Activated T-helper 1 cell treated with anti-CD3 and anti-CD28 coated beads, Interleukin-12 subunit alpha, Interleukin-12 subunit beta, Interleukin-2, Interleukin-4 antibody, amounts not matched to agents 30 ng/mL and 10 ng/mL and 1 ng/mL, durations not matched to agents 14 hours and 24 hours and 36 hours (primary cell): ENCODE data around the gene SLA2. TPM values are rescaled to one million over a fixed set of nuclear protein-coding genes. Genes with fewer than 3 reads are reported as not detected.
"Not testable (repeated sequence)": the region's sequence is repeated elsewhere in the genome, so short reads cannot be mapped to it uniquely, and the experiment has no call there.

Source experiments
- DNase-seq: peaks from one replicate; pipeline ENCODE4 v3.0.0; 2021; ENCODE audit warnings: low spot score
- H3K27ac Mint-ChIP-seq: one replicate; pipeline ENCODE4 v1.8.0; 2021; ENCODE audit warnings: mild to moderate bottlenecking, mixed read lengths
- H3K27me3 Mint-ChIP-seq: one replicate; pipeline ENCODE4 v1.8.0; 2022; ENCODE audit warnings: mild to moderate bottlenecking, moderate library complexity, mixed read lengths; ENCODE audit not compliant: insufficient read depth
- H3K36me3 Mint-ChIP-seq: one replicate; pipeline ENCODE4 v1.8.0; 2021; ENCODE audit warnings: low read depth, mixed read lengths
- H3K4me1 Mint-ChIP-seq: one replicate; pipeline ENCODE4 v1.8.0; 2021; ENCODE audit warnings: low read depth, mixed read lengths
- H3K4me3 Mint-ChIP-seq: one replicate; pipeline ENCODE4 v1.8.0; 2021; ENCODE audit warnings: mild to moderate bottlenecking, moderate library complexity, mixed read lengths
- H3K9me3 Mint-ChIP-seq: one replicate; pipeline ENCODE4 v1.8.0; 2021; ENCODE audit warnings: mixed read lengths
- intact Hi-C: fragments of 100-400 bp; cut with micrococcal nuclease; formaldehyde crosslinking; loops from one replicate; pipeline ENCODE4 v1.15.1; 2024
- total RNA-seq: library from RNA; stranded (reverse); gene quantifications from 2 replicates; pipeline ENCODE4 v1.2.3, GENCODE V29; 2022

Gene SLA2
- total RNA-seq, 1 donor from 2014 or later, result 64.0 TPM

GRCh38 chr20:36623444-36623843 lies 22.6 kb downstream of the SLA2 start:
- H3K4me1 Mint-ChIP-seq, result peaks cover 40% of the 10 kb centered on the region
- intact Hi-C loops, result no loop called here
- H3K36me3 Mint-ChIP-seq, result peaks cover 34% of the 10 kb centered on the region
- H3K27ac Mint-ChIP-seq, result no peak overlapping the region
- H3K27me3 Mint-ChIP-seq, result no peaks in the 10 kb centered on the region
- H3K9me3 Mint-ChIP-seq, result no peaks in the 10 kb centered on the region
- no peak for DNase-seq
- H3K4me3 Mint-ChIP-seq, result no peak overlapping the region

GRCh38 chr20:36620917-36621316 lies 25.1 kb downstream of the SLA2 start:
- Mint-ChIP-seq H3K36me3 (peaks cover 27% of the 10 kb centered on the region), H3K9me3 (no peaks in the 10 kb centered on the region), H3K4me3 (no peak overlapping the region), H3K4me1 (peaks cover 27% of the 10 kb centered on the region), H3K27ac (no peak overlapping the region), H3K27me3 (no peaks in the 10 kb centered on the region)
- no peak for DNase-seq
- intact Hi-C loops, result no loop called here

GRCh38 chr20:36614781-36615557 lies 31.0 kb downstream of the SLA2 start:
- H3K36me3 Mint-ChIP-seq, result peaks cover 37% of the 10 kb centered on the region
- no peaks in the 10 kb centered on the region for H3K27me3 Mint-ChIP-seq
- H3K27ac Mint-ChIP-seq, result peak overlapping the region; percentile 44
- no peaks in the 10 kb centered on the region for H3K9me3 Mint-ChIP-seq
- no peak for DNase-seq
- H3K4me3 Mint-ChIP-seq, result no peak overlapping the region
- intact Hi-C loops, result loop anchor here (5.0 kb wide), 1 partner anchor 112 kb away; no protein-coding TSS in a partner anchor
- H3K4me1 Mint-ChIP-seq, result peaks cover 15% of the 10 kb centered on the region

GRCh38 chr20:36613974-36614373 lies 32.0 kb downstream of the SLA2 start:
- no peak overlapping the region for H3K4me3 Mint-ChIP-seq
- no peaks in the 10 kb centered on the region for H3K27me3 Mint-ChIP-seq
- H3K9me3 Mint-ChIP-seq, result no peaks in the 10 kb centered on the region
- peak overlapping the region; percentile 52 for H3K27ac Mint-ChIP-seq
- DNase-seq, result no peak
- intact Hi-C loops, result loop anchor here (2.0 to 5.0 kb wide), 2 partner anchors 31 to 113 kb away; no protein-coding TSS in a partner anchor
- H3K36me3 Mint-ChIP-seq, result peaks cover 42% of the 10 kb centered on the region
- H3K4me1 Mint-ChIP-seq, result peaks cover 15% of the 10 kb centered on the region

GRCh38 chr20:36611625-36612024 lies 34.4 kb downstream of the SLA2 start:
- H3K9me3 Mint-ChIP-seq, result no peaks in the 10 kb centered on the region
- H3K36me3 Mint-ChIP-seq, result peaks cover 54% of the 10 kb centered on the region
- H3K27me3 Mint-ChIP-seq, result no peaks in the 10 kb centered on the region
- no peak for DNase-seq
- peaks cover 27% of the 10 kb centered on the region for H3K4me1 Mint-ChIP-seq
- no peak overlapping the region for H3K27ac Mint-ChIP-seq
- no peak overlapping the region for H3K4me3 Mint-ChIP-seq
- intact Hi-C loops, result loop anchor here (1.0 to 5.0 kb wide), 4 partner anchors 33 to 163 kb away; no protein-coding TSS in a partner anchor

GRCh38 chr20:36608388-36608728 lies 37.6 kb downstream of the SLA2 start:
- H3K27ac Mint-ChIP-seq, DNase-seq, H3K27me3 Mint-ChIP-seq, H3K4me3 Mint-ChIP-seq, H3K9me3 Mint-ChIP-seq: not testable (repeated sequence)
- H3K36me3 Mint-ChIP-seq, result peaks cover 39% of the 10 kb centered on the region
- intact Hi-C loops, result loop anchor here (10.0 kb wide), 1 partner anchor 256 kb away; a partner anchor contains a TSS
- peaks cover 31% of the 10 kb centered on the region for H3K4me1 Mint-ChIP-seq

GRCh38 chr20:36607586-36608387 lies 38.2 kb downstream of the SLA2 start:
- Mint-ChIP-seq H3K9me3 (no peaks in the 10 kb centered on the region), H3K36me3 (peaks cover 38% of the 10 kb centered on the region), H3K4me3 (peak overlapping the region; percentile 98), H3K27me3 (peaks cover 2% of the 10 kb centered on the region), H3K27ac (peak overlapping the region; percentile 67), H3K4me1 (peaks cover 30% of the 10 kb centered on the region)
- intact Hi-C loops, result loop anchor here (10.0 kb wide), 1 partner anchor 257 kb away; a partner anchor contains a TSS
- DNase-seq, result no peak

- intact Hi-C loops, result loop anchor here (10.0 kb wide), 1 partner anchor 258 kb away; a partner anchor contains a TSS
- H3K36me3 Mint-ChIP-seq, result peaks cover 28% of the 10 kb centered on the region
- no peak for DNase-seq
- peak overlapping the region; percentile 98 for H3K4me3 Mint-ChIP-seq
- H3K4me1 Mint-ChIP-seq, result peaks cover 30% of the 10 kb centered on the region
- peaks cover 2% of the 10 kb centered on the region for H3K27me3 Mint-ChIP-seq
- no peaks in the 10 kb centered on the region for H3K9me3 Mint-ChIP-seq
- peak overlapping the region; percentile 94 for H3K27ac Mint-ChIP-seq
Measured at GRCh38 chr20:36606158-36607066, 39.6 kb downstream of the SLA2 start.

GRCh38 chr20:36605399-36606157 lies 40.4 kb downstream of the SLA2 start, which contains the start of gene RAB5IF:
RAB5IF (plus strand) TSS chr20:36605779; CDS start chr20:36605952, 173 bp downstream.
- Mint-ChIP-seq H3K9me3 (no peaks in the 10 kb centered on the region), H3K4me1 (peaks cover 32% of the 10 kb centered on the region), H3K27me3 (peaks cover 2% of the 10 kb centered on the region), H3K36me3 (peaks cover 25% of the 10 kb centered on the region), H3K4me3 (peak within 1 kb of the TSS; percentile 98), H3K27ac (peak within 1 kb of the TSS; percentile 94)
- peak; percentile 100 for DNase-seq
- intact Hi-C loops, result loop anchor here (1.0 to 10.0 kb wide), 9 partner anchors 10 to 651 kb away; partner anchors contain the start of gene SCAND1

GRCh38 chr20:36604952-36605398 lies 41.0 kb downstream of the SLA2 start:
- Mint-ChIP-seq H3K36me3 (peaks cover 21% of the 10 kb centered on the region), H3K27ac (peak overlapping the region; percentile 94), H3K4me1 (peaks cover 37% of the 10 kb centered on the region), H3K27me3 (peaks cover 2% of the 10 kb centered on the region), H3K9me3 (no peaks in the 10 kb centered on the region), H3K4me3 (peak overlapping the region; percentile 98)
- intact Hi-C loops, result loop anchor here (1.0 to 10.0 kb wide), 9 partner anchors 10 to 651 kb away; partner anchors contain the start of gene SCAND1
- DNase-seq, result peak; percentile 44

- peaks cover 27% of the 10 kb centered on the region for H3K4me1 Mint-ChIP-seq
- no peaks in the 10 kb centered on the region for H3K9me3 Mint-ChIP-seq
- H3K27me3 Mint-ChIP-seq, result peaks cover 2% of the 10 kb centered on the region
- no peak overlapping the region for H3K4me3 Mint-ChIP-seq
- H3K27ac Mint-ChIP-seq, result peak overlapping the region; percentile 4
- intact Hi-C loops, result loop anchor here (10.0 kb wide), 1 partner anchor 263 kb away; a partner anchor contains a TSS
- no peak for DNase-seq
- H3K36me3 Mint-ChIP-seq, result peaks cover 7% of the 10 kb centered on the region
Measured at GRCh38 chr20:36601540-36601939, 44.5 kb downstream of the SLA2 start.
